GM18870 (cell line): ENCODE measurements around the gene CBLN3.

Experiments
- ATAC-seq: cut with Tn5 transposase; IDR thresholded peaks from one replicate; pipeline ENCODE4 v1.9.1; 2021; ENCODE audit warnings: moderate library complexity; ENCODE audit not compliant: unreplicated experiment

Gene CBLN3

GRCh38 chr14:24439830-24440605 lies 10.6 kb upstream of the CBLN3 start:
- no peak for ATAC-seq

DNA sequence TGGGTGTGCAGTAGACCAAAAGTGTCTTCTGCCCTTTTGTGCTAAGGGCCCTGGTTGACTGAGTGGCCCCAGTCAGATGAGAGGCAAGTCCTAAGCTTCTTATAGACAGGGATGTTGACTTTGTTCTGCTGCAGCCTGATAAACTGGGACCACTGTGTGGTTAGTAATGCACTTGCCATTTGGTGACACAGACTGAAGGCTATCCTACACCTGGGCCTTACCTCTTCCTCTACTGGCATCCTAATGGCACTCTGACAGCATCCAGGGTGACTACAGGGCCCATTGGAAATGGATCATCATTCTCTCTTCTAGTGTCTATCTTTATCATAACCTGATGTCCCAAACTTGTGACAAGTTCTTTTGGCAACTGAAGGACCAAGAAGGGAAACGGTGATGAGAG lies 9.8 kb upstream of the CBLN3 start:
- no peak for ATAC-seq

- no peak for ATAC-seq
Observed at GRCh38 chr14:24438223-24439097, 9.0 kb upstream of the CBLN3 start.

- ATAC-seq, result no peak
Observed at GRCh38 chr14:24437736-24438067, 8.2 kb upstream of the CBLN3 start.

DNA sequence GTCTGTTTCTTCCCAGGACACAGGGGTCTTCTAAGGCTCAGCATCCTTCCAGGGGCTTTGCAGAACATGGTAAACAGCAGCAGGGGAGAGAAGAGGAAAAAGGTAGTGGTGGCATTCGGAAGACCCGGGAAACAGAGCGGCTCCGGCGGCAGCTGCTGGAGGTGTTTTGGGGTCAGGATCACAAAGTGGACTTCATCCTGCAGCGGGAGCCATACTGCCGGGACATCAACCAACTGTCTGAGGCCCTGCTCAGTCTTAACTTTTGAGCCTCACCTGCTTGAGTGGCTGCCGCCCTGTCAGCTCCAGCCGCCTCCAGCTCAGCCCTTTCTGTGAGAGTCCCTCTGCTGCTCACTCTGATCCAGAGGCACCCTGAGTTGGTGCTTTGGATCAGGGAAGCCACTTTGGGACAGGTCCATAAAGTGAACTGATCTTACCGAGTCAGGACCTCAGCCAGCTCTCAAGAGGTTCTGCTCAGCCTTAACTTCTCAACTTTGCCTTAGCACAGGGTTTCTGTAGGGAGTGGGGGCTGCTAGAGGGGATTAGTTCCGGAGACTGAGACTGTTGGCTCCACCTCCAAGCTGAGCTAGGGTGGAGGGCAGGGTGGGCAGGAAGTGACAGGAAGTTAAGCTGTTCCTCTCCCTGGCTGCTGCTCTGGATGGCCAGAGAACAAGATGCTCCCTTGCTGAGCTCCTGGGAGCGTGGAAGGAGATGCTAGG lies 7.7 kb upstream of the CBLN3 start:
- ATAC-seq, result no peak

DNA sequence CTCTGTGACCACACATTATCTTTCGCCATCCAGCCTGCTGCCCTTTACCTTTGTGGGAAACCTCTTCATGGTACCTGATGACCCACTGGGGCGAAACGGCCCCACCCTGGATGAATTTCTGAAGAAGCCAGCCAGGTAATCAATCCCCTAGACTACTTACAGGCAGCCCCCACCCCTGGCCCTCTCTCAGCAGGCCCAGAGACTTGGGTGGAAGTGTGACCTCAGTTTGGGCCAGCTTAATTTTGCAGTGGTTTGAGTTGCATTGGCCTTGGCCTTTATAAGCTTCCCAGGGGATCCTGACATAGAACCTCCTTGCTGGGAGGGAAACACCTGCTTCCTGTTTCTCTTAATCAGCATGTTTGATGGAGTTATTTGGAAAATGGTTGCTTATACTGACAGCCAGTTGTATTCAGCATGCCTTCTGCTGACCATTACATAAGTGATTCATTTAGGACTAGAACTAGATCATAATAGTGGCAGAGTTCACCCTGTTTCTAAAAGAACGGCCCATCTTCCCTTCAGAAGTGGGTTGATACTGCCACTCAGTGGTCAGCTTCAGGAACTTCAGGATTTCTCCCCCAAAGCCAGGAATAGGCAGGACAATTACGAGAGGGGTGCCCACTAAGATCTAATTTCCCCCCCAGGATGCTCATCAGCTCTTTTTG lies 7.0 kb upstream of the CBLN3 start:
- ATAC-seq, result no peak

GRCh38 chr14:24435998-24436354 lies 6.5 kb upstream of the CBLN3 start:
- no peak for ATAC-seq

- no peak for ATAC-seq
Observed at GRCh38 chr14:24435192-24435810, 5.8 kb upstream of the CBLN3 start.

- ATAC-seq, result no peak
Observed at GRCh38 chr14:24434676-24435075, 5.2 kb upstream of the CBLN3 start.

- no peak for ATAC-seq
Observed at GRCh38 chr14:24434036-24434435, 4.6 kb upstream of the CBLN3 start.

DNA sequence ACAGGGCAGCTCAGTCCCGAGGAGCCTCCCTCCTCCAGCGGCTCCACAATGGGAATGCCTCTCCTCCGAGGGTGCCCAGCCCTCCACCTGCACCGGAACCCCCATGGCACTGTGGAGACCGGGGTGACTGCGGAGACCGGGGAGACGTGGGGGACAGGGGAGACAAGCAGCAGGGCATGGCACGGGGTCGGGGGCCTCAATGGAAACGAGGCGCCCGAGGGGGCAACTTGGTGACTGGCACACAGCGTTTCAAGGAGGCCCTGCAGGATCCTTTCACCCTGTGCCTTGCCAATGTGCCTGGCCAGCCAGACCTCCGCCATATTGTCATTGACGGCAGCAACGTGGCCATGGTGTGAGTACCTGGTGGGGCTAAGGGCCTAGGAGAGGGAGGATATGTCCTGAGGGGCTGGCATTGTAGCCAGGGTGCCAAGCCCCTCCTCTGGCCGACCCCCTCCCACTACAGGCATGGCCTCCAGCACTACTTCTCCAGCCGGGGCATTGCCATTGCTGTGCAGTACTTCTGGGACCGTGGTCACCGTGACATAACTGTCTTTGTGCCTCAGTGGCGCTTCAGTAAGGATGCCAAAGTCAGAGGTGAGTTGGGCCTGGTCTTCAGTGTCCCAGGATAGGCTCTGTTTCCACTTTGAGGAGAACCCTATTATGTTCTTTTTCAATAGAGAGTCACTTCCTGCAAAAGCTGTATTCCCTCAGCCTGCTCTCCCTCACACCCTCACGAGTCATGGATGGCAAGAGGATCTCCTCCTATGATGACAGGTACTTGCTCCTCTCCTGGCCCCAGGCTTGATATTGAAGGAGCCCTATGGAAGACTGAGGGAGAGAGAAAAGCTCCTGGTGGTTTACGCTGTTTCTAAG lies 3.0 kb upstream of the CBLN3 start:
- ATAC-seq, result no peak

- peak; percentile 39 for ATAC-seq
Observed at GRCh38 chr14:24431569-24432258, 2.2 kb upstream of the CBLN3 start.

GRCh38 chr14:24430682-24431568 lies 1.5 kb upstream of the CBLN3 start:
- ATAC-seq, result peak; percentile 41

DNA sequence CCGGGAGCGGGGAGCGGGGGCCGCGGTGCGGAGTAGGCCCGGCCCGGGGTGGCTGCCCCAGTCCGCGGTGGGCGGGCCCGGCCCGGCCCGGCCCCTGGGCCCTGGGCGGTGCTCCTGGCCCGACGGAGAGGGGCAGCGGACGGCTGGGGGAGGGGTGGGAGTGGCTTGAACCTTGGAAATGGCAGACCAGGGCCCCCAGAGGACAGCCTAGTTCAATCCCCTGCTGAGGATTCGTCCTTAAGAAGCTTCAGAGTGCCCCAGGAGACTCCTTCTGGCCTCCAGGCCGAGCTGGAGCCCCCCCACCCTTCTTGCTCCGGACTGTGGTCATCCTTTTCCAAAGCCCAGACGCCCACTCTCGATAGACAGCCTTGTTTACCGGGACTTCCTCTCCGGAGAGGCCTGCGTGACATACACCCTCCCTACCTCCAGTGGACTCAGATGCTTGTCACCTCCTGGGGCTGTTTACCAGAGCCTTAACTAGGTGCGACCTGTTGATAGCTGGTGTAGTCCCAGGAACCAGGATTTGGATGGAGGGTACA lies 744 bp upstream of the CBLN3 start:
- peak; percentile 34 for ATAC-seq

GRCh38 chr14:24428628-24429394 lies 657 bp downstream of the CBLN3 start:
- ATAC-seq, result no peak

DNA sequence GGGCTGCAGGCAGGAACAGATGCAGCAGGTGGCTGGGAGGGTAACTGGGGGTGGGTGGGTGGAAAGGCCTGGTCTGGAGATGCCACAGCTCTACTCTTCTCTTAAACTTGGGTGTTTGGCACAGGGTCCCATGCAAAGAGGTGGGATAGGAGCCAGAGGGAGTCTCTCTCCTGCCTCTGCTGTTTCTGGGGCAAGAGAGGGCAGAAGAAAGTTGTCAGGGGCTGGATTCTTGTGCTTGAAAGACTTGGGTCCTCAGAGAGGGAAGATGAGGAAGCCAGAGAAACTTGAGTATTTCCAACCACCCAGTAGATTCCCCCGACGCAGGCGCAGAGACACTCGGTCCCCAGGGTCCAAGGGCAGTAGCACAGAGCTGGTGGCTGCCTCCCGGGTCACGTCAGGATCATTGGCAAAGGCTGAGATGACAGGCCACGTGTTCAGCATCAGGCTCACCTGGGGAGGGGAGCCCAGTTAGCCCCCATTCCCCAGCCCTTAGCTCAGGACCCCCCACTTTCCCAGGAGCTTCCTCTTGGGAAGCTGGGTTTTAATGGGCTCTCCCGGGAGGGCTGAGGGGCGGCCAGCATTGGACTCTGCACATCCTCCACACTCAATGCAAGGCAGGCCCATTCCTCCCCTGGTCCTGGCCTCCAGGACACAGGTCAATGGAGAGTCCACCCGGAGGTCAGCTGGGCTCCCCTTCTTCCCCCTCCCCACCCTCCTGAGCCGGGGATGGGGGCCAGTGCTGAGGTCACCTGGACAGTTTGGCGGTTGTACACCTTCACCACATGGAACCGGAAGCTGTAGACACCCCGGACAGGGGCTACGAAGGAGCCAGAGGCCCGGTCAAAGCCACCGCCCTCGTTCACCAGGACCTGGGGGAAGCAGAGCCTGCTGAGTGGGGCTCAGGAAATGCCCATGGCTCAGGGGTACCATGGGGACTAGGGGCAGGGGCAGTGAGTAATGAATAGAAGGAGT lies 1.6 kb downstream of the CBLN3 start:
- no peak for ATAC-seq
